NCI-H2196 treated with DMSO at 0.1 percent for 48 hours (cell line): ENCODE measurements around the gene HBA2.
"Not testable (repeated sequence)": the region's sequence is repeated elsewhere in the genome, so short reads cannot be mapped to it uniquely, and the experiment has no call there.

Source experiments
- DNase-seq: peaks from one replicate; lab custom pipeline; 2025; ENCODE audit not compliant: unreplicated experiment; lab: John Stamatoyannopoulos, UW

Gene HBA2

DNA sequence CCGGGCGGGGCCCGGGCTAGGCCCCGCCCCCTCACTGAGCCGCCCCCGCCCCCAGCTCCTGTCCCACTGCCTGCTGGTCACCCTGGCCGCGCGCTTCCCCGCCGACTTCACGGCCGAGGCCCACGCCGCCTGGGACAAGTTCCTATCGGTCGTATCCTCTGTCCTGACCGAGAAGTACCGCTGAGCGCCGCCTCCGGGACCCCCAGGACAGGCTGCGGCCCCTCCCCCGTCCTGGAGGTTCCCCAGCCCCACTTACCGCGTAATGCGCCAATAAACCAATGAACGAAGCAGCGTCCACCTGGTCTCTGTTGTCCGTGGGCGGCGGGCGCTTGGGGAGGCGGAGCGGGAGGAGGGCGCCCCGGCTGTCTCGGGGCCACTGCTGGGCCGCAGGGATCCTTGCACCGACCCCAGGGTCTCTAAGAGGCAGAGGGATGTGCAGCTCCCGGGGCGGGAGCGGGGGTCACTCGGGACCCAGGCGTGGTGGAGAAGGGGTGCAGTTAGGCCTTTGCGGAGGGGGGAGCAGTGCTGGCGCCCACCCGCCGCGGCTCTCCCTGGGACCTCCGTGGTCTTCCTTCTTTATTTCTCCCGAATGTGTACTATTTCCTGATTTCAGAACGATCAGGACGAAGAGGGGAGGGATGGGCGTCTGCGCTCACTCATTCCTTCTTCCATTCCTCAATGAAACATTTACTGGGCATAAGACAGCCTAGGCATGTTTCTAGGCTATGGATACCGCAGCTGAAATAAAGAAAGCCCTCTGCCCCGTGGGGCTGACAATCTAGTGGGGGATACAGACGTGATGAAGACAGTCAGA lies 18.3 kb upstream of the HBA2 start:
- DNase-seq: no peak

DNA sequence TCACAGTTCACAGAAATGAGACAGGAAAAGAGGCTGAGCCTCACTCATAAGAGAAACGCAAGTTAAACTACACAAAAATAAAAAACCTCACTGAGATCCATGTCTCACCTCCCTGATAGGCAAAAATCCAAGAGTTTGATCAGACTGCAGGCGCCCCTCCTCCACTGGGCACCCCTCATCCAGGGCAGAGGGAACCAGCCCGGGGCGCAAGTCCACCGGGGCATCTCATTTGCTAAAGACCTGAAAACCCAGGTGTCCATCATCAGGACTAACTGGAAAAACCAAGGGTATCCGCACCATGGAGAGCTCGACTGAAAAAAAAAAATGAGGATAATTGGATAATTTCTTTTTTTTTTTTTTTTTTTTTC lies 17.7 kb upstream of the HBA2 start:
- DNase-seq: no peak

DNA sequence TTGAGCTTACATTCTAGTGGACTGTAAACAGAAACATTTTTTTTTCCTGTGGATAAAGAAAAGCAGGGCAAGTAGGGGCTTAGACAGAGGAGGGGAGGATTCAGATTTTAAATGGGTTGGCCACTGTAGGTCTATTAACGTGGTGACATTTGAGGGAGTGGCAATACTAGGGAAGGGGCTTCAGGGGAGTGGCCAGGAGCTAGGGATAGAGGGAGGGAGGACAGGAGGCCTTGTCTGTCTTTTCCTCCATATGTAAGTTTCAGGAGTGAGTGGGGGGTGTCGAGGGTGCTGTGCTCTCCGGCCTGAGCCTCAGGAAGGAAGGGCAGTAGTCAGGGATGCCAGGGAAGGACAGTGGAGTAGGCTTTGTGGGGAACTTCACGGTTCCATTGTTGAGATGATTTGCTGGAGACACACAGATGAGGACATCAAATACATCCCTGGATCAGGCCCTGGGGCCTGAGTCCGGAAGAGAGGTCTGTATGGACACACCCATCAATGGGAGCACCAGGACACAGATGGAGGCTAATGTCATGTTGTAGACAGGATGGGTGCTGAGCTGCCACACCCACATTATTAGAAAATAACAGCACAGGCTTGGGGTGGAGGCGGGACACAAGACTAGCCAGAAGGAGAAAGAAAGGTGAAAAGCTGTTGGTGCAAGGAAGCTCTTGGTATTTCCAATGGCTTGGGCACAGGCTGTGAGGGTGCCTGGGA lies 13.4 kb upstream of the HBA2 start:
- no peak for DNase-seq

DNA sequence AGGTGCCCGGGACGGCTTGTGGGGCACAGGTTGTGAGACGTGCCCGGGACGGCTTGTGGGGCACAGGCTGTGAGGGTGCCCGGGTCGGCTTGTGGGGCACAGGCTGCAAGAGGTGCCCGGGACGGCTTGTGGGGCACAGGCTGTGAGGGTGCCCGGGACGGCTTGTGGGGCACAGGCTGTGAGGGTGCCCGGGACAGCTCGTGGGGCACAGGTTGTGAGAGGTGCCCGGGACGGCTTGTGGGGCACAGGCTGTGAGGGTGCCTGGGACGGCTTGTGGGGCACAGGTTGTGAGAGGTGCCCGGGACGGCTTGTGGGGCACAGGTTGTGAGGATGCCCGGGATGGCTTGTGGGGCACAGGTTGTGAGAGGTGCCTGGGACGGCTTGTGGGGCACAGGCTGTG lies 12.4 kb upstream of the HBA2 start:
- not testable (repeated sequence) for DNase-seq

DNA sequence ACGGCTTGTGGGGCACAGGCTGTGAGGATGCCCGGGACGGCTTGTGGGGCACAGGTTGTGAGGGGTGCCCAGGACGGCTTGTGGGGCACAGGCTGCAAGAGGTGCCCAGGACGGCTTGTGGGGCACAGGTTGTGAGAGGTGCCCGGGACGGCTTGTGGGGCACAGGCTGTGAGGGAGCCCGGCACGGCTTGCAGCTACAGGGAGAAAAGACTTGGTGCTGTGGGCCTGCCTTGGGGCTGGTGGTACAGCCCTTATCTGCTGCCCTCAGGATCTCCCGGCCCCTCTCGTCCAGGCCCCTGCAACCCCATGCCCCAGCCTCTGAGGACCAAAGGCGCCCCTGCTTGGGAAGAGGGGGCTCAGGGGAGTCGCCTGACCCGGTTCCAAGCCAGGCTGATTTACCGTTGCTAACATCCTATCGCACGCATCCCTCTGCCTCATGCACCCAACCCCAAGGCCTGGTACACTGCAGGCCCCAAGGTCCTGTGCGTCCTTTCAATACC lies 11.9 kb upstream of the HBA2 start:
- DNase-seq: no peak

DNA sequence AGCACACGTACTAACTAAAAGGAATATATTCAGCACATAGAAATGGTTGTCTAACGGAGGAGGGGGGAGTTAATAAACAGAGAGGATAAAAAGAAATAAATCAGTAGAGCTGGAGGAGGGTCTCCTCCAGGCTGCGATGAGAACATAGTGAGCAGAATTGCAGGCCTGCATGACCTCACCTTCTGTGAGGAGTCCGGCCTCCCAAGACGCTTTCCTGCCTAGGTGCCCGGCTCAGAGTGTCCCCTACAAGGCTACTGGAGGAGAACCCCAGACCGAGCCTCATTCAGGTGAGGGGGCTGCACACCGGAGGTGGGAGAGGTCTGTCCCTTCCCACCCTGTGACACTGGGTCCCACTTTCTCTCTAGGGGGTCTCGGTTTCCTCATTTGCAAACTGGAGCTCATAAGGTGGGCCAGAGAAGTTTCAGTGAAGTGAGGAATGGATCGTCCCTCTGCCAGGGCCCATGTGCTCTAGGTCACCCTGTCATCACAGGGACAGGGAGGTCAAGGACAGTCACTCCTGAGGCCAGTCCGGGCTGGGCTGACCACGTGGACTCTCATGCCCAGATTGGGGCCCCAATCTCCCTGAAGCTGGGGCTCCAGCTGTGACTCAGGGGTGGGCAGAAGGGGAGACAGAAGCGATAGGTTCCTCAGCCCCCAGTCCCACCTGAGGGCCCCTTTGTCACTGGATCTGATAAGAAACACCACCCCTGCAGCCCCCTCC lies 10.2 kb upstream of the HBA2 start:
- DNase-seq: no peak

DNA sequence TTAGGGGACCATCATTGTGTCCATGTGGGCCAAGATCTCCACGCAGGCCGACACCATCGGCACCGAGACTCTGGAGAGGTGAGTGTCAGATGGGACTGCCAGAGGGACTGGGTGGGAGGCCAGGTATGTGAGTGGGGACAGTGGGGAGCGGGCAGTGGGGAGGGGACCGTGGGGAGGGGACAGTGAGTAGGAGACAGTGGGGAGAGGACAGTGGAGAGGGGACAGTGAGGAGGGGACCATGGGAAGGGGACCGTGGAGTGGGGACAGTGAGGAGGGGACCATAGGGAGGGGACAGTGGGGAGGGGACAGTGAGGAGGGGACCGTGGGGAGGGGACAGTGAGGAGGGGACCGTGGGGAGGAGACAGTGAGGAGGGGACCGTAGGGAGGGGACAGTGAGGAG lies 9.5 kb upstream of the HBA2 start:
- not testable (repeated sequence) for DNase-seq

DNA sequence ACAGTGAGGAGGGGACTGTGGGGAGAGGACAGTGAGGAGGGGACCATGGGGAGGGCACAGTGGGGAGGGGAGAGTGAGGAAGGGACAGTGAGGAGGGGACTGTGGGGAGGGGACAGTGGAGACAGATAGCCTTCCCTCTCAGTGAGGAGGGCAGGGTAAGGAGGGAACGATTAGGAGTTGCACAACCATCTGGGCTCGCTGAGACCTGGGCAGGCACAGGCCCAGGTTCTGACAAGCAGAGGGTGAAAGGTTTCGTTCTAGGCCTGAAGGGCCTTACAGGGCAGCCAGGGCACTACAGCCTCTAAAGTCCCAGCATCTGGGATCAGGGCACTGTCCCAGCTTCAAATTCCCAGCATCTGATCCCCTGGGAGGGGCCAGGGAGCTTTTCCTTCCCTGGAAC lies 9.0 kb upstream of the HBA2 start:
- DNase-seq: not testable (repeated sequence)

DNA sequence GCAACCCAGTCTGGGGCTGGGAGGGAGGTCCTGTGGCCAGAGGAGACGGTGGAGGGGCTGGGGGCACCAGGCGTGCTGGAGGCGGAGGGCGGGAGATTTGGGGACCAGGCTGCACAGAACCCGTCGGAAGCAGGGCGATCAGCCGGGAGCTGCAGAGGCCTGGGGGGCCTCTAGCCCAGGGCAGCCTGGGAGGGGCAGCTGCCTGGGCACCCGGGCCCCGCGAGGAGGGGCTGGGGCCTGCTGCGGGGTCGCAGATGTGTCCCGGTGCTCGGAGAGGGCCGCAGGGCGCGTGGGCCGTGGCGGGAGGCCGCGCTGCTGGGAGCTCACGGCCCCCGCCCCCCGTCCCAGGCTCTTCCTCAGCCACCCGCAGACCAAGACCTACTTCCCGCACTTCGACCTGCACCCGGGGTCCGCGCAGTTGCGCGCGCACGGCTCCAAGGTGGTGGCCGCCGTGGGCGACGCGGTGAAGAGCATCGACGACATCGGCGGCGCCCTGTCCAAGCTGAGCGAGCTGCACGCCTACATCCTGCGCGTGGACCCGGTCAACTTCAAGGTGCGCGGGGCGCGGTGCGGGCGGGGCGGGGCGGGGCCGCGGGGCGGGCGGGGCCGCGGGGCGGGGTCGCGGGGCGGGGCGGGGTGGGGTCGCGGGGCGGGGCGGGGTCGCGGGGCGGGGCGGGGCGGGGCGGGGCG lies 8.4 kb upstream of the HBA2 start:
- not testable (repeated sequence) for DNase-seq

DNA sequence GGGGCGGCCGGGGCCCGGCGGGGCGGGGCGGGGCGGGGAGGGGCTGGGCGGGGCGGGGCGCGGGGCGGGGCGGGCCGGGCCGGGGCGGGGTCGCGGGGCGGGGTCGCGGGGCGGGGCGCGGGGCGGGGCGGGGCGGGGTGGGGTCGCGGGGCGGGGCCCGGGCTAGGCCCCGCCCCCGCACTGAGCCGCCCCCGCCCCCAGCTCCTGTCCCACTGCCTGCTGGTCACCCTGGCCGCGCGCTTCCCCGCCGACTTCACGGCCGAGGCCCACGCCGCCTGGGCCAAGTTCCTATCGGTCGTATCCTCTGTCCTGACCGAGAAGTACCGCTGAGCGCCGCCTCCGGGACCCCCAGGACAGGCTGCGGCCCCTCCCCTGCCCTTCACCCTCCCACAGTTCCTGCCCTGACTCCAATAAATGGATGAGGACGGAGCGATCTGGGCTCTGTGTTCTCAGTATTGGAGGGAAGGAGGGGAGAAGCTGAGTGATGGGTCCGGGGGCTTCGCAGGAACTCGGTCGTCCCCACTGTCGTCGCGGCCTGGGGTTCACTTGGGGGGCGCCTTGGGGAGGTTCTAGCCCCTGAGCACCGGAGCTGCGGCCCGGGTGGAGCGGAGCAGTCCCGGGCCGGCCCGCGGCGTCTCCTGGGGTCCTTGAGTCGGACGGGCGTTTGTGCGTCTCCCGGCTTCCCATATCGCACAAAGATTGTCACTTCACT lies 7.7 kb upstream of the HBA2 start:
- DNase-seq: no peak

DNA sequence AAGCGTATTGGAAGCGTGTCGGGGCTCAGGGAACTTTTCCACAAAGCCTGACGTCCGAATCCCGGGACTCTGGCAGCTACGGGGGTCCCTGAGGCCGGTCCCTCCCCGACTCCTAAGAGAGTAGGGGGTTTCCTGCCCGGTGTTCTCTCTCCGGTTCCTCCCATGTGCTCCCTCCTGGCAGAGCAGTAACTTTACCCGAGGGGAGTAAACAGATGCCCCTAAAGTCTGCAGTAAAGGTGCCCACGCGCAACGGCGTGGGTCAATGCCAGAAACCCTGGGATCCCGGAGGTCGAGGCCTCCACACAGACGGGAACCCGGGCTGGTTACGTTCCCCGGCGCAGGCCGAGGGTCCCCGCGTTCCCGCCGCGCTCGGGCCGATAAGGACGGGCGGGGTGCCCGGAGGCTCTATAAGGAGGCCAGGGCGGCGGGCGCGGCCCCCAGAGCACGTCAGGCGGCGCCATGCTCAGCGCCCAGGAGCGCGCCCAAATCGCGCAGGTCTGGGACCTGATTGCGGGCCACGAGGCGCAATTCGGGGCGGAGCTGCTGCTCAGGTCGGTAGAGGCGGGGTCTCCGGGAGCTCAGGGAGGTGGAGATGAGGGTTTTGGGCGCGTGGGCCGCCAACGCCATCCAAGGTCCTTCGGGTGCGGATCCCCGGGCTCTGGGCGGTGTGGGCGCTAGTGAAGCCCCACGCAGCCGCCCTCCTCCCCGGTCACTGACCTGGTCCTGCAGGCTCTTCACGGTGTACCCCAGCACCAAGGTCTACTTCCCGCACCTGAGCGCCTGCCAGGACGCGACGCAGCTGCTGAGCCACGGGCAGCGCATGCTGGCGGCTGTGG lies 6.9 kb upstream of the HBA2 start, which contains the start of gene HBM:
TSS of gene HBM (plus strand) at position 440 of the 836 bp plus-strand sequence. CDS start at position 460, 20 bp downstream.
- no peak for DNase-seq

DNA sequence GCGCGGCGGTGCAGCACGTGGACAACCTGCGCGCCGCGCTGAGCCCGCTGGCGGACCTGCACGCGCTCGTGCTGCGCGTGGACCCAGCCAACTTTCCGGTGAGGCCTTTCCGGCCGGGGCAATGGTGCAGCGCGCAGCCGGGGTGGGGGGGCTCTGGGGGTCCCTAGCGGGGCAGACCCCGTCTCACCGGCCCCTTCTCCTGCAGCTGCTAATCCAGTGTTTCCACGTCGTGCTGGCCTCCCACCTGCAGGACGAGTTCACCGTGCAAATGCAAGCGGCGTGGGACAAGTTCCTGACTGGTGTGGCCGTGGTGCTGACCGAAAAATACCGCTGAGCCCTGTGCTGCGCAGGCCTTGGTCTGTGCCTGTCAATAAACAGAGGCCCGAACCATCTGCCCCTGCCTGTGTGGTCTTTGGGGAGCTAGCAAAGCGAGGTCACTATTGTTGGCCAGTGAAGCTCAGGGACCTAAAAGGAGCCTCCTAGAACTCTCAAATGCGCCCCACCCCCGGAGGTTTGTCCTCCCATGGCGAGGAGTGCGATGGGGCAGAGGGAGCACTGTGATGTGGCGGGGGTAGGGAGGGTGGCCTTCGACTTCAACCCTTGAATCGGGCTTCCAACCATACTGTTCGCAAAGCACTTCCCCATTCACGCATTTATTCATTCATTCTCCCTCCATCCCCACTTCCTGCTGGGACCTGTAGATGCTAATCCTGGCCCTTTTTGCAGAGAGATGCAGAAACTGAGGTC lies 6.1 kb upstream of the HBA2 start:
- no peak for DNase-seq

DNA sequence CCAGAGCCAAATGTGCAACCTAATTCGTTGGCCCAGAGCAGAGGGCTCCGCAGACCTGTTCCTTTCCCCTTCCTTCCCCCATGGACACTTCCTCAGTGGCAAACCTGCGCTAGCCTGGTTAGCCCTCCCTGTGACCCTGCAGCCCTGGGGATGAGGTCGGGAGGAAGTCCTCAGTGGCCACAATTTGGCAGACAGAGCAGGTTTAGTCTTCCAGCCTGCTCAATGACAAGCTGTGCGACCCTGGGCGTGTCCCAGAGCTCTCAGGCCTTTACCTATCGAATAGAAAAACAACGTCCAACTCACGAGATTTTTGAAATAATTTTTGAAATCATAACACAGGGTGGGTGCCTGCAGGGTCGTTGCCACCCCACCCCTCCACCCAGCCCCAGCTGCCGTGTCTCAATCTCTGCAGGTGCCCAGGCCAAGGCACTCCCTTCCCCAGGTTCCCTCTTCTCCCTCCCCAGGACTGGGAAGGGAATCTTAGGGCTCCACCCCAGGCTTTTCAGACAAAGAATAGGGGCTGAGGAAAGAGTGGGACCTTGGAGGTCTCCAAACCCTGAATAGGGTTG lies 5.5 kb upstream of the HBA2 start:
- DNase-seq: no peak

DNA sequence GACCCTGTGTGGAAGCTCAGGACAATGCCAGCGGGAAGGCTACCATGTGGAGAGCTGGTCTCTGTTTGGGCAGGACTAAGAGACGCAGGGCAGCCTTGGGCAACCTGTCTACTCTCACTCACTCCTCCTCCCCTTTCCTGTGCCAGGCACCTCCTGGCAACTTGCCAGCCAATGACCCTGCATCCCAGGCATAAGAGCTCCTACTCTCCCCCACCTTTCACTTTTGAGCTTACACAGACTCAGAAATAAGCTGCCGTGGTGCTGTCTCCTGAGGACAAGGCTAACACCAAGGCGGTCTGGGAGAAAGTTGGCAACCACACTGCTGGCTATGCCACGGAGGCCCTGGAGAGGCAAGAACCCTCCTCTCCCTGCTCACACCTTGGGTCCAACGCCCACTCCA lies 4.3 kb upstream of the HBA2 start:
- no peak for DNase-seq

DNA sequence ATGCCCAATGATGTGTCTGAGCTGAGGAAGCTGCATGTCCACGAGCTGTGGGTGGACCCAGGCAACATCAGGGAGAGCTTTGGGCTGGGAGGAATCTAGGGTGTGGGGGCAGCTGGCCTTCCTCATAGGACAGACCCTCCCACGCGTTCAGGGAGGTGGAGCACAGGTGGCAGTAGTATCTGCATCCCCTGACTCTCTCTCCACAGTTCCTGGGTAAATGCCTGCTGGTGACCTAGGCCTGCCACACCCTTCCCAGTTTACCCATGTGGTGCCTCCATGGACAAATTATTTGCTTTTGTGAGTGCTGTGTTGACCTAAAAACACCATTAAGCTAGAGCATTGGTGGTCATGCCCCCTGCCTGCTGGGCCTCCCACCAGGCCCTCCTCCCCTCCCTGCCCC lies 3.7 kb upstream of the HBA2 start:
- no peak for DNase-seq

DNA sequence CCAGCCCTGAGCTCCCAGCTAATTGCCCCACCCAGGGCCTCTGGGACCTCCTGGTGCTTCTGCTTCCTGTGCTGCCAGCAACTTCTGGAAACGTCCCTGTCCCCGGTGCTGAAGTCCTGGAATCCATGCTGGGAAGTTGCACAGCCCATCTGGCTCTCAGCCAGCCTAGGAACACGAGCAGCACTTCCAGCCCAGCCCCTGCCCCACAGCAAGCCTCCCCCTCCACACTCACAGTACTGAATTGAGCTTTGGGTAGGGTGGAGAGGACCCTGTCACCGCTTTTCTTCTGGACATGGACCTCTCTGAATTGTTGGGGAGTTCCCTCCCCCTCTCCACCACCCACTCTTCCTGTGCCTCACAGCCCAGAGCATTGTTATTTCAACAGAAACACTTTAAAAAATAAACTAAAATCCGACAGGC lies 2.6 kb upstream of the HBA2 start:
- DNase-seq: not testable (repeated sequence)

DNA sequence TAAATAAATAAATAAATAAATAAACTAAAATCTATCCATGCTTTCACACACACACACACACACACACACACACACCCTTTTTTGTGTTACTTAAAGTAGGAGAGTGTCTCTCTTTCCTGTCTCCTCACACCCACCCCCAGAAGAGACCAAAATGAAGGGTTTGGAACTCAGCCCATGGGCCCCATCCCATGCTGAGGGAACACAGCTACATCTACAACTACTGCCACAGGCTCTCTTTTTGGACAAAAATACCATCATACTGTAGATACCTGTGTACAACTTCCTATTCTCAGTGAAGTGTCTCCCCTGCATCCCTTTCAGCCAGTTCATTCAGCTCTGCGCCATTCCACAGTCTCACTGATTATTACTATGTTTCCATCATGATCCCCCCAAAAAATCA lies 1.9 kb upstream of the HBA2 start:
- no peak for DNase-seq

DNA sequence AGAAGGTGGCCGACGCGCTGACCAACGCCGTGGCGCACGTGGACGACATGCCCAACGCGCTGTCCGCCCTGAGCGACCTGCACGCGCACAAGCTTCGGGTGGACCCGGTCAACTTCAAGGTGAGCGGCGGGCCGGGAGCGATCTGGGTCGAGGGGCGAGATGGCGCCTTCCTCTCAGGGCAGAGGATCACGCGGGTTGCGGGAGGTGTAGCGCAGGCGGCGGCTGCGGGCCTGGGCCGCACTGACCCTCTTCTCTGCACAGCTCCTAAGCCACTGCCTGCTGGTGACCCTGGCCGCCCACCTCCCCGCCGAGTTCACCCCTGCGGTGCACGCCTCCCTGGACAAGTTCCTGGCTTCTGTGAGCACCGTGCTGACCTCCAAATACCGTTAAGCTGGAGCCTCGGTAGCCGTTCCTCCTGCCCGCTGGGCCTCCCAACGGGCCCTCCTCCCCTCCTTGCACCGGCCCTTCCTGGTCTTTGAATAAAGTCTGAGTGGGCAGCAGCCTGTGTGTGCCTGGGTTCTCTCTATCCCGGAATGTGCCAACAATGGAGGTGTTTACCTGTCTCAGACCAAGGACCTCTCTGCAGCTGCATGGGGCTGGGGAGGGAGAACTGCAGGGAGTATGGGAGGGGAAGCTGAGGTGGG lies 657 bp downstream of the HBA2 start:
- not testable (repeated sequence) for DNase-seq
